ENCODE data around the gene ARHGAP18.

The ARHGAP18 gene

DNA sequence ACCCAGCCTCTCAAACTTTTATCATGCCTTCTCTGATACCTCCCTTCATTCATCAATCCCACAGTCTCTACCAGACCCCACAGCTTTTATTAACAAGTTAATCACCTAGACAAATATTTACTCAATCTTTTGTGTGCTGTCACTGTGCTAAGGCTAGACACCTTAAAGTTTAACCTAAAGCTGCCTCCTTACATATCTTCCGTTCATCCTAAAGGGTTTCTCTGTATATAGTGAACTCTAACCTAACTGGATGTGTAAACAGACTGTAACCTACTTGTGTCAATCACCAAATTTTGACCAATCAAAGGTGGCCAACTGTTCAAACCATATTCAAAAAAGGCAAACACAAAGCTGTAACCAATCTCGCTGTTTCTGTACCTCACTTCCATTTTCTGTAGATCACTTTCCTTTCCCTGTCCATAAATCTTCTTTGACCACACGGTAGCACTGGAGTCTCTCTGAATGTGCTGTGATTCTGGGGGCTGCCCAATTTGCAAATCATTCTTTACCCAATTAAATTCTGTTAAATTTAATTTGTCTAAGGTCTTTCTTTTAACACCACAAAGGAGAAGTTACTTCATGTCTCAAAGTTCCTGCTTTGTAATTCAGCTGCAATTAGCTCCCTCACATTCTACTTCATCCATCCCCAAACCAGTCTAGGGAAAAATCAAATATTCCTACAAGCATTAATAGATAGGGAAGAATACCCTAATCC, 72.5 kb downstream of the ARHGAP18 start:
- DNase-seq (ENCODE audit: extremely low read depth, low read depth), result no peak
- no peak overlapping the region for H3K4me3 ChIP-seq (replicated peaks; ENCODE audit: low read depth, low read length)
- no peak for TF ChIP-seq CTCF (IDR thresholded peaks at IDR 0.05; ENCODE audit: low read depth, low read length, missing control alignments)

DNA sequence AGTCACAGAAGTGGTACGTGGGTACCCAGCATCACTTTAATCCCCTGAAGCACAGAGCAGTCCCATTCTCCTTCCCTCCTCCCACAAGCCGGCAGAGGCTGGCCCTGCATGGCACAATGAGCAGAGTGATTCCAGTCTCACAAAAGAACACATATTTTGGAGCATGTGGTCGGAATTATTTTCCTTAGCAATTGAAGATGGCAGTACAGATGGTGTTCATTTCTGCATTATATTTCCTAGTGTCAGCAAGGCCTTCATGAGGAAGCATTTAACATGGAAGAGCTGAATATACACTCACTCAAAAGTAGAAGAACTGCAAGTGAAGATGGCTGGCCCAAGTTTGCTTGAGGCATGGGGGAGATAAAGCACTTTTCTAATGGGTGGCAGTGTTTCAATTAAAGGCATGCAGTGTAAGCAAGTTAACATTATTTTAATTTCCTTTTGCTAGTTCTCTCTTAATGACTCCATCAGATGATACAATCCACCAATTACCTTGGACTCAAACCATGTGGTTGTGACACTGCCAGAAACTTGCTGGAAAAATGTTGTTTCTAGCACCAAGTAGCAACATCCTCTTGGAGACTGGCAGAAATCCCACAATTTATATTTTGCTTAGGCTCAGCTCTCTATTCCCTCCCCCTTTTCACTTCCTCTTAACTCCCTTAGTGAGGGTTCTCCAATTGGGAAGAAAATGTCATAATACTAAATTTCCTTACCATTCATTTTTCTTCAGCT, 74.4 kb downstream of the ARHGAP18 start:
- TF ChIP-seq CTCF (IDR thresholded peaks at IDR 0.05; ENCODE audit: low read depth, low read length, missing control alignments), result no peak
- DNase-seq (ENCODE audit: extremely low read depth, low read depth), result peak; percentile 68
- no peak overlapping the region for H3K4me3 ChIP-seq (replicated peaks; ENCODE audit: low read depth, low read length)

GRCh38 chr6:129634411-129635230, 75.4 kb downstream of the ARHGAP18 start:
- no peak for DNase-seq (ENCODE audit: extremely low read depth, low read depth)
- no peak for TF ChIP-seq CTCF (IDR thresholded peaks at IDR 0.05; ENCODE audit: low read depth, low read length, missing control alignments)
- no peak overlapping the region for H3K4me3 ChIP-seq (replicated peaks; ENCODE audit: low read depth, low read length)

- no peak for DNase-seq (ENCODE audit: extremely low read depth, low read depth)
- H3K4me3 ChIP-seq (replicated peaks; ENCODE audit: low read depth, low read length), result no peak overlapping the region
- TF ChIP-seq CTCF (IDR thresholded peaks at IDR 0.05; ENCODE audit: low read depth, low read length, missing control alignments), result no peak
These were observed 76.4 kb downstream of the ARHGAP18 start for GRCh38 chr6:129633529-129633928.

DNA sequence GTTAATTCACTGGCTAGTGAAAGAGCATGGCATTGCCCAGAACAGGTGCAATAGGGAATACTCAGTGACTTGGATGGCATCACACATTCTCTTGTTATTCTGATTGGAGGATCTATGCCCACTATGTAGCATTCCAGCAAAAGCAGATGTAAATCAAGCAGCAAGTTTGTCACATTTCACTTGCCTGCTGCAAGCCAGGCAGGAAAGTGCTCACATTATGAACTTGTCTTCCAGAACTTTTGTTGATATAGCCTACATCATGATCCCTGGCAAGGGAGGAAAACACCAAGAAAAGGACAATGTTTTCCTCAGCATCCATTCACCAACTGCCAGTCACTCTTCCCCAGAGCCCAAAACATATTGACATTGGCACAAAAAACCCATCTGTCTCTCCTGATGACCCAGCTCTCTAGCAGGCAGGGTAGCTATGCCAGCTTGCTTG, 77.8 kb downstream of the ARHGAP18 start:
- no peak overlapping the region for H3K4me3 ChIP-seq (replicated peaks; ENCODE audit: low read depth, low read length)
- no peak for DNase-seq (ENCODE audit: extremely low read depth, low read depth)
- no peak for TF ChIP-seq CTCF (IDR thresholded peaks at IDR 0.05; ENCODE audit: low read depth, low read length, missing control alignments)

DNA sequence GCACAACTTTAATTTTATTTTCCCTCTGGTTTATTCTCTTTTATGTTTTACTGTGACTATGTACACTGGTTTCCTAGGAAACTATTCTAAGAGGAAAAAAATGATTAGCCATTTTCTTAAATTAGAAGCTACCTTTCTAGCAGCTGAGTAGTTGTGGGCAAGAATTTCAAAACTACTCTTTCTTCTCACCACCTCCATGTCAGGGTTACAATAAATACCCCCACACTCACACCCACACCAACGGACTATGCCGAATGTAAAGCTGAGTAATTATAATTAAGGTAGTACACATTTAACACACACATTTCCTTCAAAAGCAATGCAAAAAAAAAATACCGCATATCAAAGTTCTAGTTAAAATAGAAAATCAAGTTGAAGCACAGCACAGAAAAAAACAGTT, 78.9 kb downstream of the ARHGAP18 start:
- no peak for TF ChIP-seq CTCF (IDR thresholded peaks at IDR 0.05; ENCODE audit: low read depth, low read length, missing control alignments)
- no peak overlapping the region for H3K4me3 ChIP-seq (replicated peaks; ENCODE audit: low read depth, low read length)
- no peak for DNase-seq (ENCODE audit: extremely low read depth, low read depth)

All from HFF-Myc (cell line).